HG03354 (cell line): ENCODE measurements around the gene XCL2.
"Not testable (repeated sequence)": the region's sequence is repeated elsewhere in the genome, so short reads cannot be mapped to it uniquely, and the experiment has no call there.

Experiments
- ATAC-seq: cut with Tn5 transposase; IDR thresholded peaks from one replicate; pipeline ENCODE4 v1.9.1; 2021; ENCODE audit warnings: mild to moderate bottlenecking; ENCODE audit not compliant: unreplicated experiment, poor library complexity, severe bottlenecking

XCL2 gene

DNA sequence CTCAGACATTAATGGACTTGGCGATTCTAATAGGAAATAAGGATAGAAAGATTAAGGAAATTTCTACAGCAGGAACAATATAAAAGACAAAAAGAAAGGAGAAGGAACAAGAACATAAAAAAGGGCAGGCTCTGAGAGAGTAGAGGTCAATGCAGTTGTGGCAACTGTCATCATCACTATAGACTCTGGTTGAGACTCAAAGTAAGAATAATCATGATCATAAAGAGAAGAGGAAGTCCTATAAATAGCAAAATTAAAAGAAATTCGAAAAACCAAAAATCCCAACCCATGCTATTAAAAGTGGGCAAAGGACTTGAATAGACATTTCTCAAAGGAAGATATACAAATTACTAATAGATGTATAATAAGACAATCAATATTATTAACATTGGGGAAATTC, 18.2 kb upstream of the XCL2 start:
- ATAC-seq, result no peak

- ATAC-seq, result no peak
Observed at GRCh38 chr1:168560370-168560769, 16.6 kb upstream of the XCL2 start.

DNA sequence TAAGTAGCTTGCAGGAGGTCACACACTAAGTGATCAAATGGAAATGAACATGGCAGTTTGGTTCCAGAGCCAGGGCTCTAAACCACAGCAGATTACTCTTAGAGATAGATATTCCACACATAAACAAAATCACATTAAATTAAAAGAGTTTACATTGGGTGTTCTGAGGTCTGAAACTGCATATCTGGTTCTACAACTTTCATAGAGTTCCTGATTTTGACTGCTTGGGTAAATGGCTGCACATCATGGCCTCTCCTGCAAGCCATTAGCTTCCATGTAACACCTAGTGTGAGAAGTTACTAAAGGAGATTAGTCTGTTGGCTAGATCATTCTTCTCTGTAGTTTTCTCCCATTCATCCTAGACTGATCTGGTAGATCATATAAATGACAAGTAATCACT, 12.8 kb upstream of the XCL2 start:
- ATAC-seq, result no peak

DNA sequence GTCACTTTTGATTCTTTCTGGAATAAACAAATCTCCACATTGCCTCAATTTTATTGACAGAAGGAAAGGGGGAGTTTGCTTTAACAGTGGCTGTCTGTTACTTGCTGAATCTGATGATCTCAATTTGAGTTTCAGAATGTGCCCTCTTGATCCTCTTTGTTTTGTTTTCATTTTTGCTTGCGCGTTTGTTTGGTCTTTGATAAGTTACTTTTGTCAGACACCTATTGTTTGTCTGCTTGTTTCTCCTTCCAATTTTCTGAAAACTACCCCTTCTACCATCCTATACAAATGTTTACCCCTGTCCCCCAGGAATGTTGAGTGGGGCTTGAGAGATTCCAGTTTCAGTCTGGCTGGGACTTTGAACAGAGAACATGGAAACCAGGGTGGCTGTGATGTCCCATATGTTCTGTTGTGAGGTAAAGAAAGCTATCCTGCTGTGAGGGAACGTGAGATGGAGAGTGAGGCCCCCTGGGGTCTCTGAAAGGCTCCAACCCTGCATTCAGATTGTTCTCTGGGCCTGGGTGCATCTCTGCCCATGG, 11.8 kb upstream of the XCL2 start:
- ATAC-seq, result no peak

GRCh38 chr1:168554603-168555483, 11.0 kb upstream of the XCL2 start:
- ATAC-seq, result no peak

DNA sequence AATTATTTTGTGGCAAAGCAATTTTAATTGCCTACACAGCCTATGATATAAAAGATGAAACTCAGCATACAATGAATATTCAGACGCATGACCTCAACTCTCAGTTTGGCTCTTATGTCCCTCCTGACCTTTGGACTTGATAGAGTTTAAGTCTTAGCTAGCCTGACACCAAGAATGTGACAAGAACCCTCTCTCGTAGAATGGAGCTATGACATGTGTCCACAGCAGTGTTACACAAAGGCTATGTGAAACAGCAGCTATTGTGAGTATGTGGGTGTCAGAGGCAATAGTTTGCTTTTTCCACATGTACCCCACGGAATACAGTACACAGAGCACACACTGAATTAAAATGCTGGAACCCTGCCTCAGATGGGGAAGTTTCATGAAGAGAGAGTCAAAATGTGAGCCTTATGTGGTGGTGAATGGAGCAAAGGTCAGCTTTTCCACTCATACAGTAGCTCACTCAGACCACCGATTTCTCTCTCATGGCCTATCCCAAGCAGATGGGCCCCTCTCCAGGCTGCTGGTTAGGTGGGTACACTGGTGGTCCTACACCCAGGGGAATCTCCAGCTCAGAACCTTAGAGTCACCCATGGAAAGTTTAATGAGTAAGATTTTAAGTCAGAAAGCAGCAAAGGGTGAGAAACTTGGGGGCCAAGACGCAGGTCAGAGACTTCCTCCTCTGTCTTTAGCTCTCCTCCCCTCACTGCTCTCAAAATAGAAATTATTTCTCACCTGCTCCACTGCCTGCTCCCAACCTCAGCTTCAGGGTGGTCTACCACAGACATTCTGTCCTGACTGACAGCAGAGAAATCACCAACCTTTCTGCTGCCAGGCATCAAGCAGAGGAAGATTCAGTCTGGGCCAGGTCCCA, 10.1 kb upstream of the XCL2 start:
- ATAC-seq, result no peak

- ATAC-seq, result no peak
Observed at GRCh38 chr1:168552961-168553360, 9.2 kb upstream of the XCL2 start.

- no peak for ATAC-seq
Observed at GRCh38 chr1:168551688-168552087, 7.9 kb upstream of the XCL2 start.

DNA sequence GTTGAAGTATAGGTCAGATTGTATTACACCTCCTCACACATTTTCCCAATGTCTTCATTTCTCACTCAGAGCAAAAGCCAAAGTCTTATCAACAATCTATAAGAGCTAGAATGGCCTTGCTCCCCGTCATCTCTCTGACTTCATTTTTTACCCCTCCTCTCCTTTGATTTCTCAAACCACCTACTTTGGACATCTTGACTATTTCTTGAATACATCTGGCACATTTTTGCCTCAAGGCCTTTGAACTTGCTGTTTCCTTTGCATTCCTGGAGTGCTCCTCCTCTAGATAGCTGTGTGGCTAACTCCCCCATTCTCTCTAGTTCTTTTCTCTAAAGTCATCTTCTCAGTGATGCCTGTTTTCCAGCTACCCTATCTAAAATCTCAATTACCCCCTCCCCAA, 7.2 kb upstream of the XCL2 start:
- ATAC-seq, result no peak

DNA sequence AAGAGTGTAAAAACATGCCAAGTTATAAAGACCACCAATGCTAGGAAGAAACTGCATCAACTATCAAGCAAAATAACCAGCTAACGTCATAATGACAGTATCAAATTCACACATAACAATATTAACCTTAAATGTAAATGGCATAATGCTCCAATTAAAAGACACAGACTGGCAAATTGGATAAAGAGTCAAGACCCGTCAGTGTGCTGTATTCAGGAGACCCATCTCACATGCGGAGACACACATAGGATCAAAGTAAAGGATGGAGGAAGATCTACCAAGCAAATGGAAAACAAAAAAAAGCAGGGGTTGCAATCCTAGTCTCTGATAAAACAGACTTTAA, 2.7 kb upstream of the XCL2 start:
- ATAC-seq, result not testable (repeated sequence)

GRCh38 chr1:168545678-168546552, 2.1 kb upstream of the XCL2 start:
- not testable (repeated sequence) for ATAC-seq

DNA sequence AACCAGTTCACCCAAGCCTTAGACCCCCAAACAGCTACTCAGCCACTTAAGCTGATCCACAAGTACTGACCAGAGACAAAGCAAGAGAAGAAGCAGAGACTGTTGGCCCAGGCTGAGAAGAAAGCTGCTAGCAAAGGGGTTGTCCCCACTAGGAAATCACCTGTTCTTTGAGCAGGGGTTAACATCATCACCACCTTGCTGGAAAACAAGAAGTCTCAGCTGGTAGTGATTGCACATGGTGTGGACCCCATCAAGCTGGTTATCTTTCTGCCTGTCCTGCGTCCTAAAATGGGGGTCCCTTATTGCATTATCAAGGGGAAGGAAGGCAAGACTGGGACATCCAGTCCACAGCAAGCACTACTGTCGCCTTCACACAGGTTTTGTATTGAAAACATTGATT, 819 bp downstream of the XCL2 start:
- ATAC-seq, result not testable (repeated sequence)

DNA sequence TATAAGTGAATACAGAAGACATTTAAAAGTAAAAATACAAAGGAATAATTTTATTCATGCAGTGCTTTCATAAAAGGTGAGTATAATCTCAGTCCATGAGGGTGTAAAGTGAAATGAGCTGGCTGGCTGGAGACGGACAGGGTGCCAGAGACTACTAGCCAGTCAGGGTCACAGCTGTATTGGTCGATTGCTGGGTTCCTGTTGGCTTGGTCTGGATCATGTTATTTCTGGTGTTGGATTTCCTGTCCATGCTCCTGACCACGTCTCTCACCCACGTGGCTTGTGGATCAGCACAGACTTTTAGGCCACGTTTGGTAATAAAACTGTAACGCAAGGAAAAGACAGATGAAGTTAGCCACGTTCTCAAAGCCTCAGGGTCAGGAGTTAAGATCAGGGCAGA, 3.0 kb downstream of the XCL2 start:
- ATAC-seq, result not testable (repeated sequence)

- ATAC-seq, result peak; percentile 68
Observed at GRCh38 chr1:168535536-168535935, 8.3 kb downstream of the XCL2 start.

GRCh38 chr1:168531615-168532345, 12.0 kb downstream of the XCL2 start:
- no peak for ATAC-seq

DNA sequence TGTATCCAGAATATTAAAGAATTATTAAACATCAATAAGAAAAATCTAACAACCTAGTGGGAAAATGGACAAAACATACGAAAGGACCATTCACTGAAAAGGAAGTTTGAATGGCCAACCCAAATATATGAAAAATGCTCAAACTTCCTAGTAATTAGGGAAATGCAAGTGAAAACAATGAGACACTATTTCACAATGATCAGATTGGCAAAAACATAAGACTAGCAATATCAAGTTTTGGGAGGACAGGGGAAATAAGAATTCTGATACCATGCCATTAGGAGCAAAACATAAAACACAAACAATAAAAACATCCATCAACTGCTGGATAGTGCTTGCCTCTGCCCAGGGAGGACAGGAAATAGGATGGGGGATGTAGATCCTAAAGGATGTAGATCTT, 14.3 kb downstream of the XCL2 start:
- no peak for ATAC-seq

GRCh38 chr1:168521401-168522000, 22.3 kb downstream of the XCL2 start:
- no peak for ATAC-seq

- no peak for ATAC-seq
Observed at GRCh38 chr1:168520832-168521231, 23.0 kb downstream of the XCL2 start.
